GM08714 (cell line): ENCODE results near the gene ACMSD.
"Not testable (repeated sequence)": the region's sequence is repeated elsewhere in the genome, so short reads cannot be mapped to it uniquely, and the experiment has no call there.

Source experiments
- H3K4me3 ChIP-seq: fragments of 200-500 bp; sonication (Bioruptor generic); 2 replicates; pipeline ENCODE4 v1.5.1; 2014; ENCODE audit warnings: mild to moderate bottlenecking, low read length, inconsistent platforms
- ZNF274 ChIP-seq: IDR thresholded peaks from 2 replicates; pipeline ENCODE4 v1.6.1; 2012; ENCODE audit warnings: mild to moderate bottlenecking, low read depth, low read length

The ACMSD gene

DNA sequence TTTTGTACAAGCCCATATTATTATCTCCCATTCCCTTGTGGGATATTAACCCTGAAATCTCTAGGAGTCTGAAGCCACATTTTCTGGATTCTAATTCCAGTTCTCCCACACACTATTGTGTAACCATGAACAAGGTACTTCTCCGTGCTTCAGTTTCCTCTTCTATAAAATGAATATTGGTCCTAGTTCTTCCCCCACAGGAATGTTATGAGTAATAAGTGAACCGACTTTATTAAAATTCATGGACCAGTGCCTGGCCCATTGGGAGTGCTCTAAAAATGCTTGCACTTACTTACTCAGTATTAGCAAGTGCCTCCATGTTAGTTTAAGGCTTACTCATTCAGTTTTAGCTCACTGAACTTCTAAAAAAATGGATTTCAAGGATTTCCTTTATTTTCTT, 1.4 kb upstream of the ACMSD start:
- TF ChIP-seq ZNF274: no peak
- no peak overlapping the region for H3K4me3 ChIP-seq

DNA sequence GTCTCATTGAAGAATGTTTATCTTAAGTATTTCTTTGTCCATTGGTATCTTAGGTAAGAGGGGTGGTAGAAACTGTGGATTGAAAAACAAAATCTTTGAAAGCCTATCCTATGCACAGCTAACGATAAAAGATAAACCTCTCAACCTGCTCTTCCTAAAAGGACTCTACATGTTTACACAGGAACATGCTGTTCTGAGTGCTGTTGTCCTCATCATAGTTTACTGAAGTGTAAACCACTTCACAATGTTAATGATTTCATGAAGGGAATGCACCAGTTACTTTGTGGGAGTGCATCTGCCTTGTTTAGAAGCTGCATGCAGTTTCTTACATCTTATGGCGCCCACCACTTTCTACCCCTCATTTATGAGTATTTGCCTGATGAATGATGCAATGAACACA, 1.2 kb downstream of the ACMSD start:
- no peak overlapping the region for H3K4me3 ChIP-seq
- no peak for TF ChIP-seq ZNF274

DNA sequence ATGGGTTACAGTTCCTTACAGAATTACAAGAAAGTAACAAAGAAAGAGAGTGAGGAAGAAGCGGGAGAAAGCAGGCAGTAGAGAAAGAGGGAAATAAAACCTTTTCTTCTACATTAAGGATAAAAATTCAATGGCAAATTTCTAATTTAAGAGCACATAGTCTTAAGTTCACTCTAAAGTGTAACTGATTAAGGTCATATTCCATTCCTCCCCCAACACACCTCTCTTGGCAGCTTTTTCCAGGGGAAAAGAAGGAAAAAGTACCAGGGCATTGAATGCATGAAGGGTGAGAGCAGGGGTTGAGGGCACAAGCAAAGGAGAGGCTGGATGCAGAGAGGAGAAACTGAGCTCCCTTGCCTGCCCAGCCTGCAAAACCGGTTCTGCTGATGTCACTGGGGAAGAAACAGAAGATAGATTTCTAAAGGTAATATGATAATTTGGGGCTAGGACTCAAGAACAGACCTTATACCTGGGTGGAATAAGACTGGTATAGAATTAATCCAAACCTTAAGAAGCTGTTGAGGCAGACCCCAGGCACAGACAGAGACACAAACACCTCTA, 4.6 kb downstream of the ACMSD start:
- no peak overlapping the region for H3K4me3 ChIP-seq
- no peak for TF ChIP-seq ZNF274

DNA sequence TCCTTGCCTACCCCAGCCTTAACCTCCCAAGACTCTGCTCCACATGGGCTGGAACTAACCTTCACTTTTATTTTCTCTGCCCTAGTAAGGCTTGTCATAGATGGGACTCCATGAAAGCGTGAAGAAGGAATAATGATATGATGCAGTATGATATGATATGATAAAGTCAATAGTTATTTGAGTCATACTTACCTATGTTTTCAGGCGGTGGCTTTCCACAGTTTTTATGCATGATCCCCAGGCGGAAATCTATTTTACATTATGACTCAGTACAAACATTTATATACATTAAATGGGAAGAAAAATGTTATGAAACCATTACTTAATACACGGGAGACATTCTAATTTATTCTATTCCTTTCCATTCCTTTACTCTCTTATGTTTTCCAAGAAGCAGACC, 5.6 kb downstream of the ACMSD start:
- no peak for TF ChIP-seq ZNF274
- no peak overlapping the region for H3K4me3 ChIP-seq

DNA sequence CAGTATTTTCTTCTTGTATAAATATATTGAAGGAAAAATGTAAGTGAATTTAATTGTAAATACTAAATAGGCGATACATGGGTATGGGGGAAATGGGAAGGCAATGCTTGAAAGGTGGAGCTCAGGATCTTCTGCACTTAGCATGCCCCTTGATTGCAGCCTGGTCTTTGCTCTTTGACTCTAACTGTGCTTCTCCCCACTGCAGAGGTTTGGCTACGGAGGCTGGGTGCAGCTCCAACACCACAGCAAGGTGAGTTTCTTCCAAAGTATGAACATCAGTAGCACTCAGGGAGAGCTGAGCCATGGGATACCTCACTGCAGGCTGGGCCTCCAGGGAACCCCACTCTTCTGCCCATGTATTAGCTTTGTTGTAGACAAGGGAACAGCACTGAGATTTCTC, 6.6 kb downstream of the ACMSD start:
- H3K4me3 ChIP-seq: no peak overlapping the region
- TF ChIP-seq ZNF274: no peak

DNA sequence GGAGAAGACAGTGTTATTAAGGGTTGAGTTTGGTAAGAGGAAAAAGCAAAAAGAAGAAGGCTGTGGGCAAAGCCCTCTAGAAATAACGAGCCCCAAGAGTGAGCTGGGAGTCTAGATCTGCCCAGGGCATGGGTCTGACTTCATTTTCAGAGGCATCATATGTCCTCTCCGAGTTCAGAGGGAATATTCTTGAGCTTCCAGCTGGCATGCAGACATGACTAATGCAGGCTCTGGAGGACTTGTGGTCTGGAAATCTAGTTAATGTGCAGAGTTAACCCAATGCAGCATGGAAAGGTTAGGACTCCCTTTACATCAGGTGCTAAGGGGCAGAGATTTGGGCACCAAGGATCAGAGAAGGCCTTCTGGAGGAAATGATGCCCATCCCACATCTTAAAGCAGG, 7.3 kb downstream of the ACMSD start:
- TF ChIP-seq ZNF274: no peak
- H3K4me3 ChIP-seq: no peak overlapping the region

DNA sequence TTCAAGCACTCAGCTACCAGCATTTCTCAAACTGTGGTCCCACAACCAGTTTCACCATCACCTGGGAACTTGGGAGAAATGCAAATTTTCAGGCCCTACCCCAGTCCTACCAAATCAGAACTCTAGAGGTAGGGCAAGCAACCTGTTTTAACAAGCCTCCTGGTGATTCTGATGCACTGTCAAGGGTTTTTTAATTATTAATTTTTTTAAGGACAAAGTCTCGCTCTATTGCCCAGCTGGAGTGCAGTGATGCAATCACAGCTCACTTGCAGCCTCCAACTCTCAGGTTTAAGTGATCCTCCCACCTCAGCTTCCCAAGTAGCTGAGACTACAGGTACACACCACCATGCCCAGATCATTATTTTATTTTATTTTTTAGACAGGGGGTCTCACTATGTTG, 7.8 kb downstream of the ACMSD start:
- no peak overlapping the region for H3K4me3 ChIP-seq
- no peak for TF ChIP-seq ZNF274

DNA sequence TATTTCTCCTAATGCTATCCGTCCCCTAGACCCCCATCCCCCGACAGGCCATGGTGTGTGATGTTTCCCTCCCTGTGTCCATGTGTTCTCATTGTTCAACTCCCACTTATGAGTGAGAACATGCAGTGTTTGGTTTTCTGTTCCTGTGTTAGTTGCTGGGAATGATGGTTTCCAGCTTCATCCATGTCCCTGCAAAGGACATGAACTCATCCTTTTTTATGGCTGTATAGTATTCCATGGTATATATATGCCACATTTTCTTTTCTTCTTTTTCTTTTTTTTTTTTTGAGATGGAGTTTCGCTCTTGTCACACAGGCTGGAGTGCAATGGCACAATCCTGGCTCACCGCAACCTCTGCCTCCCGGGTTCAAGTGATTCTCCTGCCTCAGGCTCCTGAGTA, 9.2 kb downstream of the ACMSD start:
- not testable (repeated sequence) for H3K4me3 ChIP-seq

DNA sequence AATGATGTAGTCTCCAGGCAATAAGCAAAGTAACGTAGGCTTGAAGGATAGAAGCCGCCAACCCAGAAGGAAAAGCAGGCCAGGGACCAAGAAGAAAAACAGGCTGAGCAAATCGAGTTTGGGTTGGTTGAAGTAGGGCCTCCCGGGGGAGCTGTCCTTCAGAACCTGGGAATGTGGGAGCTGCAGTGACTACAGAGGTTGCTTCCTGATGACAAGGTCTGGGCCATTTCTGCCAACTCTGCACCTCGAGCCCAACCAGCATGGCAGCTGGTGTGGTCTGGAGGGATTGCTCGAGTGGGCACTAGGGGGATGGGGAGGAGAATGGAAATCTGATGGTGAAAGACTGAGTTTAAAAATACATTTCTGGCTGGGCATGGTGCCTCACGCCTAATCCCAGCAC, 14.1 kb downstream of the ACMSD start:
- H3K4me3 ChIP-seq: no peak overlapping the region
- TF ChIP-seq ZNF274: no peak

DNA sequence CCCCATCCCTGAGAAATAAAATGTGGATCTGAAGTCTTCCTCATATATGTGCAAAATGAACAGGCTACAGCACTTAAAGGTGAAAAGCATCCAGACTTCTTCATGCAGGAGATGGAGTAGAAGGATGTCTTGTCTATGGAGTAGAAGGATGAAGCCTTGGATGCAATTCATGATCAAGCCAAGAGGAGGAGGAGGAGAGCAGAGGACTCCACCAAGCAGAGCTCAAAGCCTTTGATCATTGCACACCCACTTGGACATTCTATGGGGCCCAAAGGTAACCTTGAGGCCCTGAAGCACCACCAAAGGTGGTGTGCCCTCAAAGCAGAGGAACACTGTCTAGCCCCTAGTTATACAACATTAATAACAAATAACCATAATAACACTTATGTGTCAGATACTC, 17.3 kb downstream of the ACMSD start:
- no peak for TF ChIP-seq ZNF274
- H3K4me3 ChIP-seq: no peak overlapping the region

DNA sequence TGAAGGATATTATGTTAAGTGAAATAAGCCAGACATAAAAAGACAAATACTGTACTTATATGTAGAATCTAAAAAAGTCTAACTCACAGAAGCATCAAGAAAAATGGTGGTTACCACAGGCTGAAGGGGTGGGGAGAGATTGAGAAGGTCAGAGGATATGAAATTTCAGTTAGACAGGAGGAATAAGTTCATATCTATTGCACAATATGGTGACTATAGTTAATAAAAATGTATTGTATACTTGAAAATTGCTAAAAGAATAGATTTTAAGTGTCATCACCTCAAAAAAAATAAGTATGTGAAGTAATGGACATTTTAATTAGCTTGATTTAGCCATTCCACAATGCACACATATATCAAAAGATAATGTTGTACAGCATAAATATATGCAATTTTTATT, 19.8 kb downstream of the ACMSD start:
- no peak for TF ChIP-seq ZNF274
- no peak overlapping the region for H3K4me3 ChIP-seq

DNA sequence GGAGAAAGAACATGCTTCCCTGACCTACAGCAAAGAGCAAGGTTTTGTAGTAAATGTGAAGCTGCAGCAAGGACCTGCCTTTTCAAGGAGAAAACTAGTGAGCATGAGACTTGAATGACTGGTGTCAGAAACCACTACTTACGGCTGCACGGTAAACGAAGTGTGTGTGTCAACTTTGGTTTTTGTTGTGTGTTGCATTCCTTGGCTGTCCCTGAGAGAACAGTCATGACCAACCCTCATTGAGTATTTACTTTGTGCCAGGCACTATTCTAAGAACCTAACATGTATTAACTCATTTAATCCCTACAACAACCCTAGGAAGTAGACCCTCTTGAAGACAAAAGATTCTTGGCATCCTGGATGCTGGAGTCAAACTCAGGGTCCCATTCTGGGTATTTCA, 22.8 kb downstream of the ACMSD start:
- no peak overlapping the region for H3K4me3 ChIP-seq
- no peak for TF ChIP-seq ZNF274

DNA sequence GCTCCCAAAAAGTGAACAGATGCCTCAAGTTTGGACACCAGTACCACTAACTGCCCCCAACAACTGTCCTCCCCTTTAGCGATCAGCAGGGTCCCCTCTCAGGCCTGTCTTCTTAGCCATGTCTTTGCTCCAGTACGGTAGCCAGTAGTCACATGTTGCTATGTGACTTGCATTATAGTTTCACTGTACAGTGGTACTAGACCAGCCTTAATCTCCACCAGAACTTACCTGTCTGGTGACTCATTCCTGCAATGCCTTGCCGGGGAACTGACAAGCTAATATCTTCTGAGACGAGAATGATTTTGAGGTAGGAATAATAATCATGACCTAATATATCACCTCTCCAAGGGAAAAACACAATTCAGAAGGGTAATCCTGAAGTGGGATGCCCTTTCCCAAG, 23.7 kb downstream of the ACMSD start:
- no peak overlapping the region for H3K4me3 ChIP-seq
- no peak for TF ChIP-seq ZNF274

DNA sequence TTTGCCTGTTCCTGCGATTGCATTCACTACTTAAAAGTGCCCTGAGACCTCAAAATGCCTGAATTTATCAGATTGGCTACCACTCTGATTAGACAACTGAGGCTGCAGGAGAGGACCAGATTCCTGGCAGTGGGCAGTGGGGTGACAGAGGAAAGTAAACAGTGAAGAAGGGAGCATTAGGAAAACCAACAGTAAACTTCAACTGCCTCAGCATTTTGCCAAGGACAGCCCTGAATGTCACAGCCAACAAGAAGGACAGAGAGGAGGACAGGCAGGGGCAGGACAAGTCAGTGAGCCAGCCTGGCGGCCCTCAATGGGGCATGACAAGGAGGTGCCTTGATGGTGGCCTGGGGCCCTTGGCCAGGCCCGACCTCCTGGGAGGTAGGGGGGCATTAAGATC, 24.3 kb downstream of the ACMSD start:
- TF ChIP-seq ZNF274: no peak
- no peak overlapping the region for H3K4me3 ChIP-seq

DNA sequence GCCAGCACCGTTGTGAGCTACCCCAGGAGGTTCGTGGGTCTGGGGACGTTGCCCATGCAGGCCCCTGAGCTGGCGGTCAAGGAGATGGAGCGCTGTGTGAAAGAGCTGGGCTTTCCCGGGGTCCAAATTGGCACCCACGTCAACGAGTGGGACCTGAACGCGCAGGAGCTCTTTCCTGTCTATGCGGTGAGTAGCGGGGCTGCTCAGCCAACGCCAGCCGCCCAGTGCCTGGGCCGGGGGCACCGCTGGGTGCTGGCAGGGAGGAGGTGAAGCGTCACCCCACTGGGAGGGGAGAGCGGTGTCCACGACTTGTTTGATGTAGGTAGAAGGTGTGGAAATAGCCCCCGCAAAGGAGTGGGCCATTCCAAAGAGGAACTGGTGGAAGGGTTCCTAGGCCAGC, 25.0 kb downstream of the ACMSD start:
- H3K4me3 ChIP-seq: no peak overlapping the region
- no peak for TF ChIP-seq ZNF274

DNA sequence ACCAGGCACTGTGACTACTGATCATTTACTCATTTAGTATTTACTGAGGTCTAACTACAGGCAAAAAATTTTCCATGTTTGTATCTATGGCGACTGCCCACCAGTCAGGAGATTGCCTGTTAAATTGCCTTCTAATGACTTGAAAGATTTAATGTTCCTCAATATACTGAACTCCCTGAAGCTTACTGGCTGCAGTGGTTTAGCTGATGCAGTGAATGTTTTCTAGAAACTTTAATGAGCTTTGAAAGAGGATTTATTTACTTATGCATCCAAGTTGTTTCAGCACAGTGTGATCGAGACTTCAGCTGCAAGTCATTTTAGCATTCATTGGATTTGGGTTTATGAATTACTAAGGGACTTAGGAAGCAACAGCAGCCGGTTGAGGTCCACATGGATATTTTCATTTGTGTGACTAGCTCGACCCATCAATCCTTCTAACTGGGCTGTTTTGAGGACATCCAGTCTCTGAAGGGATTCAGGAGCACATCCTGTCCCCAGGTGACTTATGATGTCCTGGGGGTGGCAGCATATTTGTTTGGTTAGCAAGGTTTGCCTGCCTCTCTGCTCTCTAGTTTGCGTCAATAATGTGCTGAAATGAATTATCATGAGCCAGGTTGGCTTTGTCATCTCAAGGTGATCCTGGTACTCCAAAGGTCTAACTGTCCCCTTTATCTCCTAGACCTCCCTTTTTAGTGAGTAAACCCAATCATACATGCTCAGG, 26.8 kb downstream of the ACMSD start:
- no peak overlapping the region for H3K4me3 ChIP-seq
- no peak for TF ChIP-seq ZNF274

DNA sequence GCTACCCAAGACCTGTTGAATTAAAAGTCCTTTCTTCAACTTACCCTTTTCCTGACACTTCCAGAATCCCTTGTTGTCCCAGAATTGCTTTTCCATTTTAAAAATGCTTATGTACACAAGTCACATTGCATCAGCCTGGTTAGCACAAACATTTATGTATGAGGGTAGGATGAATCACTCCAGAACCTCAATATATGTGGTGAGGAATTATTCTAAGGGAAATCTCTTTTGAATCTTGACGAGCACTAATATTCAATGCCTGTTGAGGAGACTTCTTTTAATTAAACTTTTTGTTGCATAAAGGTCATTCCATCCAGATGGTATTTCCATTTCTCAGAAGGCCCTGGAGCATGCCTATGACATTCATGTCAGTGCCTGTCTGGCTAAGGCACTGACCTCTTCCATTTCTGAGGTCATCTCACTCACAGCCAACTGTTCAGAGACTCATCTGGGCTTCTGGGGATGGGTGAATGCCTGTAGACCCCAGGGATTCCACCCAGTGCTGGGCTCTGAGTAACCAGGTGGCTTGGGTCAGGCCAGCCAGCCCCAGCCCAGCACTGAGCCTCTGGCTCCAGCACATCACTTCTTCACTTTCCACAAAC, 28.2 kb downstream of the ACMSD start:
- TF ChIP-seq ZNF274: no peak

More for the DNA sequence above, 28.2 kb downstream of the ACMSD start:
- H3K4me3 ChIP-seq: no peak overlapping the region
